CD4-positive, alpha-beta T cell treated with Interferon gamma for 1 hour (primary cell): ENCODE results near the gene STIMATE.

Experiments used
- DNase-seq: peaks from one replicate; pipeline ENCODE4 v3.0.0-alpha.2; 2020

The STIMATE gene

GRCh38 chr3:52897130-52898122 lies at the start of gene STIMATE:
STIMATE (minus strand) TSS chr3:52897548; CDS start chr3:52897450, 98 bp downstream.
- DNase-seq = peak; percentile 86

GRCh38 chr3:52939600-52939999 lies 42.3 kb upstream of the STIMATE start:
- no peak for DNase-seq

- DNase-seq = peak; percentile 46
These were observed 37.5 kb upstream of the STIMATE start for GRCh38 chr3:52934630-52935530.

- DNase-seq = no peak
These were observed 34.5 kb upstream of the STIMATE start for GRCh38 chr3:52931889-52932288.

GRCh38 chr3:52931328-52931727 lies 34.0 kb upstream of the STIMATE start:
- no peak for DNase-seq

- no peak for DNase-seq
These were observed 33.4 kb upstream of the STIMATE start for GRCh38 chr3:52930748-52931147.

GRCh38 chr3:52926554-52926953 lies 29.2 kb upstream of the STIMATE start:
- no peak for DNase-seq

GRCh38 chr3:52925405-52926313 lies 28.3 kb upstream of the STIMATE start:
- DNase-seq = no peak

- no peak for DNase-seq
These were observed 26.6 kb upstream of the STIMATE start for GRCh38 chr3:52923963-52924362.

- no peak for DNase-seq
These were observed 23.5 kb upstream of the STIMATE start for GRCh38 chr3:52920841-52921240.

GRCh38 chr3:52917044-52917443 lies 19.7 kb upstream of the STIMATE start:
- no peak for DNase-seq

- no peak for DNase-seq
These were observed 17.9 kb upstream of the STIMATE start for GRCh38 chr3:52915294-52915693.

GRCh38 chr3:52912885-52913731 lies 15.8 kb upstream of the STIMATE start:
- DNase-seq = no peak

- no peak for DNase-seq
These were observed 13.5 kb upstream of the STIMATE start for GRCh38 chr3:52910823-52911222.

GRCh38 chr3:52907497-52907896 lies 10.1 kb upstream of the STIMATE start:
- no peak for DNase-seq

GRCh38 chr3:52904552-52904951 lies 7.2 kb upstream of the STIMATE start:
- no peak for DNase-seq

GRCh38 chr3:52904000-52904399 lies 6.7 kb upstream of the STIMATE start:
- no peak for DNase-seq

GRCh38 chr3:52896613-52897012 lies 735 bp downstream of the STIMATE start:
- no peak for DNase-seq

GRCh38 chr3:52896151-52896550 lies 1.2 kb downstream of the STIMATE start:
- no peak for DNase-seq

GRCh38 chr3:52895418-52895817 lies 1.9 kb downstream of the STIMATE start:
- no peak for DNase-seq

GRCh38 chr3:52894756-52895155 lies 2.6 kb downstream of the STIMATE start:
- DNase-seq = no peak
